Activated naive CD8-positive, alpha-beta T cell treated with anti-CD3 and anti-CD28 coated beads, Interleukin-2, amount 10 ng/mL, durations not matched to agents 7 days and 5 days (primary cell): ENCODE data around the gene SLC6A18. TPM values are rescaled to one million over a fixed set of nuclear protein-coding genes. Genes with fewer than 3 reads are reported as not detected.

Experiments
- ATAC-seq: fragments of 150-1000 bp; cut with Tn5 transposase; one replicate; pipeline ENCODE4 v1.10.0; 2021; ENCODE audit warnings: low read depth, moderate library complexity
- POLR2A ChIA-PET: fragments of 350-600 bp; sonication (Branson Sonifier 250); formaldehyde crosslinking; loops from one replicate; lab custom pipeline; 2021; ENCODE audit warnings: antibody characterized with exemption; lab: Charles Lee
- DNase-seq: peaks from one replicate; pipeline ENCODE4 v3.0.0; 2021
- H3K27ac Mint-ChIP-seq: one replicate; pipeline ENCODE4 v1.8.0; 2022; ENCODE audit warnings: mild to moderate bottlenecking, mixed read lengths
- H3K27me3 Mint-ChIP-seq: one replicate; pipeline ENCODE4 v1.8.0; 2022; ENCODE audit warnings: mild to moderate bottlenecking, moderate library complexity, mixed read lengths
- H3K36me3 Mint-ChIP-seq: one replicate; pipeline ENCODE4 v1.8.0; 2021; ENCODE audit warnings: mild to moderate bottlenecking, mixed read lengths
- H3K4me1 Mint-ChIP-seq: one replicate; pipeline ENCODE4 v1.8.0; 2021; ENCODE audit warnings: mixed read lengths
- H3K4me3 Mint-ChIP-seq: one replicate; pipeline ENCODE4 v1.8.0; 2022; ENCODE audit warnings: mild to moderate bottlenecking, moderate library complexity, mixed read lengths
- H3K9me3 Mint-ChIP-seq: one replicate; pipeline ENCODE4 v1.8.0; 2021; ENCODE audit warnings: mixed read lengths
- total RNA-seq, 2 experiments: library from RNA; stranded (reverse); gene quantifications; one replicate each; pipeline ENCODE4 v1.2.3, GENCODE V29; 2021

The SLC6A18 gene
- total RNA-seq, 2 experiments from 2014 or later = not detected

DNA sequence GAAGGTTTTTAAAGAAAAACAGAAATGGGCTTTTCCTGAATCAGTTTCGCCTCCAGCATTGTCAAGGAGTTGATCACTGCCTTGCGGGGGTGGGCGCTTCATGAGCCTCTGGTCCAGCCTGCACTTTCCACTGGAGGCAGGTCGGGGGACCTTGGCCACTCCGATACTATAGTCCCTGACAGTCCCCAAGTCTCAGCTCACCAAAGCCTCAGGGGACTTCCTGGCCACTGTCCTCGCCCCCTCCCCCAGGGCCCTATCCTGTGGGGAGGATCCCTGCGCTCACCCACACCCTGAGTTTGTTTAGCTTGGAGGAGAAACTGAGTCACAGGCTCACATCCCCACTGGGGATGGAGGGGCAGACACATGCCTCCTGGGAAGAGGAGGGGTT, 22.4 kb upstream of the SLC6A18 start:
- POLR2A ChIA-PET = no interaction called here
- no peak overlapping the region for H3K27ac Mint-ChIP-seq

DNA sequence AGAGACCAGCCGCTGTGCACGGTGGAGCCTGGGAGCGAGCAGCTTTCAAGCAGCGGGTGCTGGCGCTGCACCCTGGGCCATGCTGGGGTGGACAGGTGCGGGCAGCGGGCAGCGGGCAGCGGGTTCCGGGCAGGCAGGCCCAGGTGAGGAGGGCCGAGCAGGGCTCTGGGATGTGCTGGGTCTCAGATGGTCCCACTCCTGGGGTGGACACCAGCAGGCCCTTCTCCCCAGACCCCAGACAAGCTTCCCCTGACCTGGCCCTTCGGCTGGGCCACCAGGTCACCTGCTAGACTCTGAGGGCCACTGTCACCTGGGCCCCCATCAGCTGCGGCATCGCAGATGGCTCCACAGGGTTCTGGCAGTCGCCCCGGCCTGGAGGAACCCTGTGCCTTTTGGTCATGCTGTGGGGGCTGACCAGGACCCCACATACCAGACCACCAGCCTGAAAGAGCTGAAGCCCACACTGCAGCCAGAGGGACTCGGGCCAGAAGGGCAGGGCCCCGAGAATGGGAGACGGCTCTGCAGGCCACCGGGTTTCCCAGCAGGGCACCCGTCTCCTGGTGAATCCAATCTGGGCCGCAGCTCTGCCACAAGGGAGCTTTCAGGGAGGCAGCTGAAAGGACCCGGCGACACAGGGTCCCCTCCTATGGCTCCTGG, 21.7 kb upstream of the SLC6A18 start:
- H3K9me3 Mint-ChIP-seq = no peaks in the 10 kb centered on the region
- no peak overlapping the region for H3K4me3 Mint-ChIP-seq
- no peaks in the 10 kb centered on the region for H3K4me1 Mint-ChIP-seq
- H3K36me3 Mint-ChIP-seq = no peaks in the 10 kb centered on the region
- no peak overlapping the region for H3K27ac Mint-ChIP-seq
- peak; percentile 25 for DNase-seq
- POLR2A ChIA-PET = no interaction called here
- H3K27me3 Mint-ChIP-seq = peaks cover 6% of the 10 kb centered on the region
- no peak for ATAC-seq

More for the DNA sequence above, 22.4 kb upstream of the SLC6A18 start:
- Mint-ChIP-seq H3K4me1 (no peaks in the 10 kb centered on the region), H3K36me3 (no peaks in the 10 kb centered on the region), H3K4me3 (no peak overlapping the region), H3K27me3 (peaks cover 6% of the 10 kb centered on the region), H3K9me3 (no peaks in the 10 kb centered on the region)
- DNase-seq (peak; percentile 17), ATAC-seq (no peak)

DNA sequence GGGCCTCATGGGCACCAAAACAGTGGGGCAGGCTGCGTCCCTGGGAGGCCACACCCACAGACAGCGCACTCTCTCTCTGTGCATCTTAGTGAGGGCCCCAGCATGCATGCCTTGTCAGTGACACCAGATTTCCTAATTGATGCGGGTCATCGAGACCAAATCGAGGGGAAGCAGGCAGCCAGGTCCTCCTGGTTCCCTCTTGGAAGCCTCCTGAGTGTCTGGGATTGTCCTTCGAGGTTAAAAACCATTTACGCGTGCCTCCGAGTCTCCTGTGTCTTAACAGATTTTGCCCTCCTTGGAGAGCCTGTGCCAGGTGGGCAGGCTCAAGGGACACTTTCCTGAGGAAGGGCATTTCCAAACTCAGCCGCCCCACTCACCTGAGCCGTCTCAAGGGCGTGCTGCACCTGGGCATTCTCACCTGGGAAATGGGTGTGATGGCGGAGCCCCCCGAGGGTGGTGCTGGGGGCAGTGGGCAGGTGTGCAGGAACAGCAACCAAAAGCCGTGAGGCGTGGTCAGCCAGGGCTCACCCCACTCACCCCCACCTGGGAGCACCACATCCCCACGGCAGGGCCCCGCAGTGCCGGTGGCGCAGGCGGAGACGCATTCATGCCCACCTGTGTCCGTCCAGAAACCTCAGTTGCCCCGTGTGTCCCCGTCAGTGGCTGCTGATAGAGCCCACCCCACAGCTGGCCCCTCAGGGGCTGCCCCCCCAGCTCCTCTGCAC, 21.1 kb upstream of the SLC6A18 start:
- Mint-ChIP-seq H3K4me3 (no peak overlapping the region), H3K27me3 (peaks cover 6% of the 10 kb centered on the region), H3K9me3 (no peaks in the 10 kb centered on the region), H3K4me1 (no peaks in the 10 kb centered on the region), H3K27ac (no peak overlapping the region), H3K36me3 (no peaks in the 10 kb centered on the region)
- POLR2A ChIA-PET = no interaction called here
- ATAC-seq (no peak), DNase-seq (no peak)

DNA sequence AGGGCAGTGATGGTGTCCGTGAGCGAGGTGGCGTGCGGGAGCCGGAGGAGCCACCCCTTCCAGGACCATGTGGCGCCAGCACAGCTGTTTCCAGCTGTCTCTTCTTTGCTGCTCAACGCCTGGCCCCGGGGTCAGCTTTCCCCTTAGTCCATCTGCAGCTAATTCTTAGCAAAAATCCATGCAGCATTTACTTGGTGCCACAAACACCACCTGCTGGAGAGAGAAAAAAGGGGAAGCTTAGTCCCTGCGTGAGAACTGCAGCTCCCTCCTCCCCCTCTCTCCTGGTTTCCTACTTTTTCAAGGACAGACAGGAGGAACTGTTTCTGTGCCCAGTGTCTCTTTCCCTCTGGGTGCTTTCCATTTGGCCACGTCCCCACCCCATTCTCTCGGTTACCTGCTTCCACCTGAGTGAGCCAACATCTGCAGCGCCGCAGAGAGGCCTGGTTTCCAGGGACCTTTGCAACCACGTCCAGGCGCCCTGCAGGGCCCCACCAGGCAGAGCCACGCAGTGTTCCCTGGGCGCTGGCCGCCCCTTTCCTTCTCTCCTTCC, 20.4 kb upstream of the SLC6A18 start:
- H3K9me3 Mint-ChIP-seq = no peaks in the 10 kb centered on the region
- POLR2A ChIA-PET = no interaction called here
- H3K4me1 Mint-ChIP-seq = no peaks in the 10 kb centered on the region
- DNase-seq (no peak), ATAC-seq (no peak)
- no peak overlapping the region for H3K27ac Mint-ChIP-seq
- H3K36me3 Mint-ChIP-seq = no peaks in the 10 kb centered on the region
- H3K27me3 Mint-ChIP-seq = peaks cover 6% of the 10 kb centered on the region
- no peak overlapping the region for H3K4me3 Mint-ChIP-seq

DNA sequence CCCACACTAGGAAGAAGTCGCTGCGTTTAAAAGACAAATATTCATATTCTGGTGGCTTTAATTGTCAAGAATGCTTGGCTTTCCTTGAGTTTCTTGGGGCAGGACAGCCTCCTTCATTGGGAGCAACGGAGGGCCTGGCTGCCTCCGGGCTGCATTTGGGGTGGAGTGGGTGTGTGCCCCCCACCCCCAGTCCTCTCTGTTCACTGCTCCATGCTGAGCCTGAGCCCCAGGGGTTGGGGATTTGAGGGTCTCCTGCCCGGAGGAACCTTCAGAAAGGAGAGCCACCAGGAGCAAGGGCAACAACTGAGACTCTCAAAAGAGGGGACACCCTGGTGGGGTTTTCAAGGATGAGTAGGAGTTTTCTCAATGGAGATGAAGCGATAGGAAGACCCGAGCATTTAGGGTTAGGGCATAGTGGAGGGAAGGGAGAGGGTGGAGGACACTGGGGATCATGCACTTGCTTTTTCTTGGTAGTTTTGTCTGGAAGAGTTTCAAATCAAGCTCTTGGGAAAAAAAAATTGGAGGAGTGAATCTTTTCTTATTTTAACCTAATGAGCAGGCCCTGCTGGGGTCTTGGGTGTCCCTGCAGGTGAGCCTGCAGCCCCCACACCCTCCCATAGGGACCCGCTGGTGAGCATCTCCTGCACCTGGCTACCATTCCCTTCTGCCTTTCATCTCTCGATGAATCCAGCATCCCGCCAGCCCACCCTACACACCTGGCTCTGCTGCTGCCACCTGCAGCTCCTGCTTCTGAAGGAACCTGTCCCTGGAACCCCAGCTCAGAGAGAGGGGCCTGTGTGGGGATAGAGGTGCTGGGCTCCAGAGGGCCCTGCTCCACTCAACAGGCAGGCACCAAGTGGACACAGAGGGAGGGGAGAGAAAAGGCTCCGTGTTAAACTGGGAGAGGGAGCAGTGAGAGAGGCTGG, 19.7 kb upstream of the SLC6A18 start:
- H3K4me1 Mint-ChIP-seq = no peaks in the 10 kb centered on the region
- no peaks in the 10 kb centered on the region for H3K9me3 Mint-ChIP-seq
- POLR2A ChIA-PET = no interaction called here
- DNase-seq = no peak
- ATAC-seq = no peak
- H3K36me3 Mint-ChIP-seq = no peaks in the 10 kb centered on the region
- no peak overlapping the region for H3K4me3 Mint-ChIP-seq
- peaks cover 6% of the 10 kb centered on the region for H3K27me3 Mint-ChIP-seq
- H3K27ac Mint-ChIP-seq = no peak overlapping the region

DNA sequence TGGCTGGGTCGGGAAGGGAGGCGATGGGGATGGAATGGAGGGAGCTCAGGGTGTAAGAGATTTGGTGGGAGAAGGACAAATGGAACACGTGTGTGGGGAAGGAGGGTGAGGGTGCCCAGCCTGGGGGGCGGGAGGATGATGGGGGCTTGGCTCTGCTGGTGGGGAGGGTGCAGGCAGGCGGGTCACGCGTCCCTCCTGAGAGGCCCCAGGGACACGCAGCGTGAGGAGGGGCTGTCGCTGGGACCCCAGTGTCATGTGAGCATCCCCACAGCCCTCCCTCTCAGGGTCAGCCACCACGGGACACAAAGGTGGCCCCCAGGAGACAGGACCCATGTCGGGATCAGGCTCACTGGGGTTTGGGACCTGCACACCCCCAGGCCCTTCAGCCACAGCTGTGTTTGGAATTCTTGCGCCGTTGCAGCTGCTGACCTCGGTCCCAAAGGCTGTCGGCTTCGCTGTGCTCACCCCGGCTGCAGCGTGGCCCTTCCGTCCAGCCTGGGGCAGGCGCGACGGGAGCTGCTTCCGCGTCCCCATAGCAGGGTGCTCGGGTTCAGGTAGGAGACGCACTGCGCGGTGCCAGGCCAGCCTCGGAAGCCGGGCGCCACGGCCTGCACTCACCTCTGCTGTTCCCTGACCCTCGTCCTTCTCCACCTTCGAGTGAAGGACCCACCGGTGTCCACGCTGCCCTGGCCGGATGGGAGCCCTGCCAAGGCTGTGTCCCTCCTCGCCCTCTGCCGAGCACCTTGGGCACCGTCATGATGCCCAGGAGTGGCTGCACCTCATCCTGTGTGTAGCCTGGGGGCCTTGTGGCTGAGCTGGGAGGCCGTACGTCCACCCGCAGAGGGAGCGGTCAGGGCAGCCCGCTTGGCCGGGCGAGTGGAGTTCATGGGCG, 18.4 kb upstream of the SLC6A18 start:
- H3K4me3 Mint-ChIP-seq = no peak overlapping the region
- H3K4me1 Mint-ChIP-seq = no peaks in the 10 kb centered on the region
- H3K27ac Mint-ChIP-seq = no peak overlapping the region
- POLR2A ChIA-PET = no interaction called here
- no peaks in the 10 kb centered on the region for H3K36me3 Mint-ChIP-seq
- no peak for ATAC-seq
- no peak for DNase-seq
- no peaks in the 10 kb centered on the region for H3K9me3 Mint-ChIP-seq
- H3K27me3 Mint-ChIP-seq = peaks cover 6% of the 10 kb centered on the region

DNA sequence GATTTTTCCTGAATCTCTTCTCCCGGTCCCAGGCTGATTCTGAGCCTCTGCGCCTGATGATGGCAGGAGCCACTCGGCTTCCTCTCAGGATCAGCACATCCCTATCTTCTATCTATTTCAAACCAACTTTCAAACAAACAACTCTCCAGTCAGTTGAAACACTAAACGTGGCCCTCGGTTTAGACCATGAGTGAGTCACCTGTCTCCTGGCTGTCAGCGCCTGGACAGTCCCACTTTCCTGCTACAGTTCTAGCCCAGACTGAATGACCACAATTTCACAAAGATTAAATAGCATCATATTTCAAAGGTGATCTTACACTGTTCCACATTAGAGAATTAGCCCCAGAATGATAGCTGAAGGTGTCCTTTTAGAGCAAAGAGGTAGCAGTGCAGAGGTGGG, 17.6 kb upstream of the SLC6A18 start:
- H3K27ac Mint-ChIP-seq = no peak overlapping the region
- H3K9me3 Mint-ChIP-seq = no peaks in the 10 kb centered on the region
- no peak for DNase-seq
- H3K36me3 Mint-ChIP-seq = no peaks in the 10 kb centered on the region
- H3K4me1 Mint-ChIP-seq = no peaks in the 10 kb centered on the region
- ATAC-seq = no peak
- POLR2A ChIA-PET = no interaction called here
- peaks cover 6% of the 10 kb centered on the region for H3K27me3 Mint-ChIP-seq
- no peak overlapping the region for H3K4me3 Mint-ChIP-seq

DNA sequence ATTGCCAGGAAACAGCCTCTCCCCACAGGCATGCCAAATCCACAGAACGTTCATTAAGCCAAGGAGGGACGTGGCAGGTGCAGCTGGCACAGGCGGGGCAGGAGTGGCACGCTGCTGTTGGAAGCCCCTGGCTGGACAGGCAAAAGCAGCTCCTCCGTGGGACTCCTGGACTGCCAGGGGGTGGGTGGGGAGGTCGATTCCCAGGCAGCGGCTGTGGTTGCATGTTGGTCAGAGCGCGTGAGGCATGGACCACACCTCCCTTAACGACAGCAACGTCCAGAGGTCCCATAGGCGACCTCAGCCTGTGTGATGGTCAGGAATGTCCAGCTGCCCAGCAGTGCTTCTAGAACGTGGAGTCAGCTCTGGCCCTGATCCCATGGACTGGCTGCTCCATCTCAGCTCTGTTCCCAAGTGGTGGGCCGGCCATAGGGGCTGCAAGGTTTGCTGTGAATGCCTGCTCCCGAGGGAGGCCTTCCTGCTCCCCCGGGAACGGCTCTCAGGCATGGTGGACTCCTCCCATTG, 16.9 kb upstream of the SLC6A18 start:
- Mint-ChIP-seq H3K9me3 (no peaks in the 10 kb centered on the region), H3K4me1 (no peaks in the 10 kb centered on the region), H3K4me3 (no peak overlapping the region)

DNA sequence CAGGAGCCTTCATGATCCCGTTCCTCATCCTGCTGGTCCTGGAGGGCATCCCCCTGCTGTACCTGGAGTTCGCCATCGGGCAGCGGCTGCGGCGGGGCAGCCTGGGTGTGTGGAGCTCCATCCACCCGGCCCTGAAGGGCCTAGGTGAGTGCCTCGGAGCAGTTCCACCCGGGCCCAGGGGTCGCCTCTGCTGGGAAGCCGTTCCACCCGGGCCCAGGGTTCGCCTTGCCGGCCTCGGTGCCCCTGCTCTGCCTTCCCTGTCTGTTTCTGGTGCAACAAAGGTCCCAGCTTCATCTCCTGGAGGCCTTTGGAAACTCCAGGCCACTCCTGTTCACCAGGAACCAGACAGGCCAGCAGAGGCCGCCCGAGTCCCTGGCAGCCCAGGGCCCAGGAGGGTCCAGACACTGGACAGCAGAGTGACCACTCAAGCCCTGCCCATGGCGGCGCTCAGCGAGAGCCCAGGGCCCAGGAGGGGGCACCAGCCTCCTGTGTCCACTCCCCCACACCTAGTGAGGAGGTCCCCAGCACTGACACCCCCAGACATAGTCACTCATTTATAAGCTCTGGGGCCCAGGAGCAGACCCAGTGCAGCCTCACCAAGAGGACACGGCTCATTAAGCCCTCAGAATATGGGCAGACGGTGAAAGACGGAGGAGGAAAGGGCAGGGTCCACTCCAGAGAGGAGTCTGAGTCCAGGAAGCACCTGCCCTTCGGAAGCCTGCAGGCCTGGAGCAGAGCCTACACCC, 16.3 kb upstream of the SLC6A18 start:
- POLR2A ChIA-PET = no interaction called here
- DNase-seq (no peak), ATAC-seq (no peak)
- H3K4me1 Mint-ChIP-seq = no peaks in the 10 kb centered on the region
- peaks cover 6% of the 10 kb centered on the region for H3K27me3 Mint-ChIP-seq
- H3K27ac Mint-ChIP-seq = no peak overlapping the region
- H3K4me3 Mint-ChIP-seq = no peak overlapping the region
- H3K9me3 Mint-ChIP-seq = no peaks in the 10 kb centered on the region
- no peaks in the 10 kb centered on the region for H3K36me3 Mint-ChIP-seq

More for the DNA sequence above, 16.9 kb upstream of the SLC6A18 start:
- H3K27ac Mint-ChIP-seq = no peak overlapping the region
- DNase-seq (no peak), ATAC-seq (no peak)
- no peaks in the 10 kb centered on the region for H3K36me3 Mint-ChIP-seq
- H3K27me3 Mint-ChIP-seq = peaks cover 6% of the 10 kb centered on the region
- POLR2A ChIA-PET = no interaction called here

DNA sequence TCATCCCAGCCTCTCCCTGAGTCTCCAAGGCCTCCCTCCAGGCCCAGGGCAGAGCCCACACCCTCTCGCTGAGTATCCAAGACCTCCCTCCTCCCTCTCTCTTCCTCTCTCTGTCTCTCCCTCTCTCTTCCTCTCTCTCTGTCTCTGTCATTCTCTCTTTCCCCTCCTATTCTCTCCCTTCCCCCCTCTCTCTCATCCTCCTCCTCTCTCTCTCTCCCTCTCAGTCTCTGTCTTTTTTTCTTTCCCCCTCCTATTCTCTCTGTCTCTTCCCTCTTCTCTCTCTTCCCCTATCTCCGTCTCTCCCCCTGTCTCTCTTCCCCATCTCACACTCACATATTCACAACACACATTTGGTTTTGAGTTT, 15.7 kb upstream of the SLC6A18 start:
- ATAC-seq = no peak
- Mint-ChIP-seq H3K27ac (no peak overlapping the region), H3K27me3 (peaks cover 6% of the 10 kb centered on the region)

DNA sequence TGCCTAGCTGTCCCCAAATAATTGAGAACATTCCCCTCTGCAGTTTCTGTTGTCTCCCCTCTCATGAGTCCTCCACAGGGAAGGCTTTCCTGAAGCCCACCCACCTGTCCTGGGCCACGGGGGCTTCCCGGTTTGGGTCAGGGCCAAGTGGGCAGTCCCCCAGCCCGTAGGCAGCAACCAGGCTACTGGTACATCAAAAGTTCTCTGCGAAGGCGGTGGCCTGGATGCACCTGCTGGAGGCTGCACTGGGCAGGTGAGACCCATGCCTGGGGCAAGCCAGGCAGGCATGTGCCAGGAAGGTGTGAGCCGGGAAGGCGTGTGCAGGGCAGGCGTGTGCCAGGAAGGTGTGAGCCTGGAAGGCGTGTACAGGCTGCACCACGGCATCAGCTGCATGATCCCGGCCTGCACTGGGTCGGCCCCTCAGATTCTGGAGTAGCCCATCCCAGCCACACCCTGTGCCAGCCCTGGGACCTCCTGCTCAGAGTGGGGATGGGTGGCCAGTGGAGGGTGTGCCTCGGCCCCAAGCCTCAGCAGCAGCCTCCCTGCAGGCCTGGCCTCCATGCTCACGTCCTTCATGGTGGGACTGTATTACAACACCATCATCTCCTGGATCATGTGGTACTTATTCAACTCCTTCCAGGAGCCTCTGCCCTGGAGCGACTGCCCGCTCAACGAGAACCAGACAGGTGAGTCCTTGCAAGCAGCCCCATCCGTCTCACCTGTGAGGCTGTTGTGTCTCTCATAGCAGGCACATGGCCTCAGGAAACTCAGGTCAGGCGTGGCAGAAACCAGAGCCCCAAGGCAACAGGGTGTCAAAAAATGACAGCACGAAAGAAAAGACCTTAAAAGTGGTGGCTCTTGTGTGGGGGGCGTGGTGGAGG, 15.0 kb upstream of the SLC6A18 start:
- POLR2A ChIA-PET = no interaction called here

More for the DNA sequence above, 15.7 kb upstream of the SLC6A18 start:
- POLR2A ChIA-PET = no interaction called here
- Mint-ChIP-seq H3K4me1 (no peaks in the 10 kb centered on the region), H3K36me3 (no peaks in the 10 kb centered on the region), H3K9me3 (no peaks in the 10 kb centered on the region), H3K4me3 (no peak overlapping the region)
- DNase-seq = no peak

More for the DNA sequence above, 15.0 kb upstream of the SLC6A18 start:
- DNase-seq = no peak
- ATAC-seq = no peak
- Mint-ChIP-seq H3K36me3 (no peaks in the 10 kb centered on the region), H3K27ac (no peak overlapping the region), H3K27me3 (peaks cover 4% of the 10 kb centered on the region), H3K4me3 (no peak overlapping the region), H3K4me1 (no peaks in the 10 kb centered on the region), H3K9me3 (no peaks in the 10 kb centered on the region)
